Lower leg skin (tissue), 3 donors: ENCODE data around the gene VSIR.

ENCODE experiments used
- POLR2A ChIP-seq, 2 donors: fragments of 450-650 bp; IDR thresholded peaks; one replicate each; pipeline ENCODE4 v1.6.1; 2016 to 2017; ENCODE audit warnings: antibody characterized with exemption in 2 of 2, mild to moderate bottlenecking in 1 of 2, moderate library complexity in 1 of 2
- TF ChIP-seq, protein P1 (sequence below), 3 donors: fragments of 450-650 bp; IDR thresholded peaks; one replicate each; pipeline ENCODE4 v1.5.1; 2016; ENCODE audit warnings: antibody characterized with exemption in 3 of 3, mild to moderate bottlenecking in 3 of 3, moderate library complexity in 2 of 3

- TF ChIP-seq, protein P1, sequence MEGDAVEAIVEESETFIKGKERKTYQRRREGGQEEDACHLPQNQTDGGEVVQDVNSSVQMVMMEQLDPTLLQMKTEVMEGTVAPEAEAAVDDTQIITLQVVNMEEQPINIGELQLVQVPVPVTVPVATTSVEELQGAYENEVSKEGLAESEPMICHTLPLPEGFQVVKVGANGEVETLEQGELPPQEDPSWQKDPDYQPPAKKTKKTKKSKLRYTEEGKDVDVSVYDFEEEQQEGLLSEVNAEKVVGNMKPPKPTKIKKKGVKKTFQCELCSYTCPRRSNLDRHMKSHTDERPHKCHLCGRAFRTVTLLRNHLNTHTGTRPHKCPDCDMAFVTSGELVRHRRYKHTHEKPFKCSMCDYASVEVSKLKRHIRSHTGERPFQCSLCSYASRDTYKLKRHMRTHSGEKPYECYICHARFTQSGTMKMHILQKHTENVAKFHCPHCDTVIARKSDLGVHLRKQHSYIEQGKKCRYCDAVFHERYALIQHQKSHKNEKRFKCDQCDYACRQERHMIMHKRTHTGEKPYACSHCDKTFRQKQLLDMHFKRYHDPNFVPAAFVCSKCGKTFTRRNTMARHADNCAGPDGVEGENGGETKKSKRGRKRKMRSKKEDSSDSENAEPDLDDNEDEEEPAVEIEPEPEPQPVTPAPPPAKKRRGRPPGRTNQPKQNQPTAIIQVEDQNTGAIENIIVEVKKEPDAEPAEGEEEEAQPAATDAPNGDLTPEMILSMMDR (IDR thresholded peaks at IDR 0.05), result no peak
- TF ChIP-seq POLR2A (IDR thresholded peaks at IDR 0.05), result no peak
Observed at GRCh38 chr10:71816421-71816851, 43.1 kb upstream of the VSIR start.
